ENCODE measurements around the gene LRRC51. TPM values are rescaled to one million over a fixed set of nuclear protein-coding genes. Genes with fewer than 3 reads are reported as not detected.
"Not testable (repeated sequence)": the region's sequence is repeated elsewhere in the genome, so short reads cannot be mapped to it uniquely, and the experiment has no call there.

LRRC51 gene
- total RNA-seq, 1 donor, result 0.63 TPM

GRCh38 chr11:72135891-72136683 lies 55.4 kb downstream of the LRRC51 start:
- H3K27me3 ChIP-seq (ENCODE audit: insufficient read depth, low read length), result no peaks in the 10 kb centered on the region
- peak overlapping the region; percentile 37 for H3K4me3 ChIP-seq (ENCODE audit: low read length)
- peaks cover 90% of the 10 kb centered on the region for H3K4me1 ChIP-seq (ENCODE audit: insufficient read depth, low read length)
- no peaks in the 10 kb centered on the region for H3K9me3 ChIP-seq (ENCODE audit: low read depth, low read length)

GRCh38 chr11:72136684-72137262 lies 56.1 kb downstream of the LRRC51 start:
- Histone ChIP-seq H3K27me3 (ENCODE audit: insufficient read depth, low read length) (no peaks in the 10 kb centered on the region), H3K9me3 (ENCODE audit: low read depth, low read length) (no peaks in the 10 kb centered on the region), H3K4me3 (ENCODE audit: low read length) (peak overlapping the region; percentile 37), H3K4me1 (ENCODE audit: insufficient read depth, low read length) (peaks cover 91% of the 10 kb centered on the region)

DNA sequence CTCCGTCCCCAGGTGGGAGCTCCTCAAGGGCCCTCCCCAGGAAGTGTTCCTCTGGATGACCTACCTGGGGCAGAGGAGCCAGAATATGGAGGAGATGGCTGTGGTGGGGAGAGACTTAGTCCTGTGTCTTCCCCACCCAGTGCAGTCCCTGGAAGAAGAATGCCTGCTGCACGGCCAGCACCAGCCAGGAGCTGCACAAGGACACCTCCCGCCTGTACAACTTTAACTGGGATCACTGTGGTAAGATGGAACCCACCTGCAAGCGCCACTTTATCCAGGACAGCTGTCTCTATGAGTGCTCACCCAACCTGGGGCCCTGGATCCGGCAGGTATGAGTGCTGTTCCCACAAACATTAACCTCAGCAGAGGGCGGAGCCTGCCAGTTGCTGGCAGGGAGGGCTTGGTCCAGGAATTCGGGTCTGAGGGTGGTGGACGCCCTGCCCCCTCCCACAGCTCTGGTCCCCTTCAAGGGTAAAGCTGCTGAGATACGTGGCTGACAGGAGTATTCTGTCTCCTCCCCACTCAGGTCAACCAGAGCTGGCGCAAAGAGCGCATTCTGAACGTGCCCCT lies 58.3 kb downstream of the LRRC51 start:
- no peaks in the 10 kb centered on the region for H3K27me3 ChIP-seq (ENCODE audit: insufficient read depth, low read length)
- H3K9me3 ChIP-seq (ENCODE audit: low read depth, low read length), result no peaks in the 10 kb centered on the region
- no peak overlapping the region for H3K4me3 ChIP-seq (ENCODE audit: low read length)
- peaks cover 79% of the 10 kb centered on the region for H3K4me1 ChIP-seq (ENCODE audit: insufficient read depth, low read length)

GRCh38 chr11:72139500-72139899 lies 58.9 kb downstream of the LRRC51 start:
- Histone ChIP-seq H3K27me3 (ENCODE audit: insufficient read depth, low read length) (no peaks in the 10 kb centered on the region), H3K4me3 (ENCODE audit: low read length) (no peak overlapping the region), H3K9me3 (ENCODE audit: low read depth, low read length) (no peaks in the 10 kb centered on the region), H3K4me1 (ENCODE audit: insufficient read depth, low read length) (peaks cover 81% of the 10 kb centered on the region)

GRCh38 chr11:72140661-72141060 lies 60.0 kb downstream of the LRRC51 start:
- H3K4me1 ChIP-seq (ENCODE audit: insufficient read depth, low read length), result peaks cover 72% of the 10 kb centered on the region
- H3K27me3 ChIP-seq (ENCODE audit: insufficient read depth, low read length), result no peaks in the 10 kb centered on the region
- H3K4me3 ChIP-seq (ENCODE audit: low read length), result no peak overlapping the region
- H3K9me3 ChIP-seq (ENCODE audit: low read depth, low read length), result no peaks in the 10 kb centered on the region

DNA sequence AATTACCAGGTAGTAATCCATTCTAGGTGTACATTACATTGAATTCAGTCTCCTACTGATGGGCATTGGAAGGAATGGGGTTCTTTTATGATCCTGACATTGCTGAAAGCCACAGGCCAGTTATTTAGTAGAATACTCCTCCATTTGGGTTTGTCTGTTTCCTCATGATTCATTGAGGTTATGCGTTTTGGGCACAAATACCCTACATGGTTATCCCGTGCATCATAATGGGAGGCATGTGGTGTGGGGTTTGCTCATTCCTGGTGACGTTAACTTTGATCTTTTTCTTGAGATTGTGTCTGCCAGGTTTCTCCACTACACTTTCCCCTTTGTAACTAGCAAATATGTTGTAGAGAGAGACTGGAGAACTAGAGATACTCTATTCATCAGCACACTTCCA lies 60.4 kb downstream of the LRRC51 start:
- Histone ChIP-seq H3K27me3 (ENCODE audit: insufficient read depth, low read length) (no peaks in the 10 kb centered on the region), H3K4me1 (ENCODE audit: insufficient read depth, low read length) (peaks cover 67% of the 10 kb centered on the region), H3K9me3 (ENCODE audit: low read depth, low read length) (no peaks in the 10 kb centered on the region), H3K4me3 (ENCODE audit: low read length) (no peak overlapping the region)

GRCh38 chr11:72142086-72142485 lies 61.4 kb downstream of the LRRC51 start:
- H3K9me3 ChIP-seq (ENCODE audit: low read depth, low read length); H3K27me3 ChIP-seq (ENCODE audit: insufficient read depth, low read length): not testable (repeated sequence)

DNA sequence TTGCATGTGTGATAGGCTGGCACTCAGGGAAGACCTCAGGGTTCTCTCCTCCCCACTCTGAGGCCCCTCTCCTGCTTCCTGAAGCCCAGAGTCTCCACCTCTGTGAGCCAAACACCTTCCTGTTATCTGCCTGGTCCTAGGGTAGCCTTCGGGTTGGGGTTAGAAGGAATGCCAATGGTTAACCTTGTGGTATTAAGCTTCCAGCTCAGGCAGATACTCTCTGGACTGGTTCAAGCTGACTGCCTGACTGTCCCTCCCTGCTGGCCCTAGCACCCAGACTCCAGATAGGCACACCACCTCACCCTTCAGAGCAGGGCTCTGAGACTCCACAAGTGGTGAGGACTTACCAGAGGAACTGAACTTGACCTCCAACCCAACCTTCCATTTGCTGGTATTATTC lies 61.9 kb downstream of the LRRC51 start:
- H3K4me3 ChIP-seq (ENCODE audit: low read length); H3K9me3 ChIP-seq (ENCODE audit: low read depth, low read length); H3K27me3 ChIP-seq (ENCODE audit: insufficient read depth, low read length): not testable (repeated sequence)
- H3K4me1 ChIP-seq (ENCODE audit: insufficient read depth, low read length), result peaks cover 54% of the 10 kb centered on the region

More at GRCh38 chr11:72142086-72142485, 61.4 kb downstream of the LRRC51 start:
- peaks cover 59% of the 10 kb centered on the region for H3K4me1 ChIP-seq (ENCODE audit: insufficient read depth, low read length)
- H3K4me3 ChIP-seq (ENCODE audit: low read length), result not testable (repeated sequence)

DNA sequence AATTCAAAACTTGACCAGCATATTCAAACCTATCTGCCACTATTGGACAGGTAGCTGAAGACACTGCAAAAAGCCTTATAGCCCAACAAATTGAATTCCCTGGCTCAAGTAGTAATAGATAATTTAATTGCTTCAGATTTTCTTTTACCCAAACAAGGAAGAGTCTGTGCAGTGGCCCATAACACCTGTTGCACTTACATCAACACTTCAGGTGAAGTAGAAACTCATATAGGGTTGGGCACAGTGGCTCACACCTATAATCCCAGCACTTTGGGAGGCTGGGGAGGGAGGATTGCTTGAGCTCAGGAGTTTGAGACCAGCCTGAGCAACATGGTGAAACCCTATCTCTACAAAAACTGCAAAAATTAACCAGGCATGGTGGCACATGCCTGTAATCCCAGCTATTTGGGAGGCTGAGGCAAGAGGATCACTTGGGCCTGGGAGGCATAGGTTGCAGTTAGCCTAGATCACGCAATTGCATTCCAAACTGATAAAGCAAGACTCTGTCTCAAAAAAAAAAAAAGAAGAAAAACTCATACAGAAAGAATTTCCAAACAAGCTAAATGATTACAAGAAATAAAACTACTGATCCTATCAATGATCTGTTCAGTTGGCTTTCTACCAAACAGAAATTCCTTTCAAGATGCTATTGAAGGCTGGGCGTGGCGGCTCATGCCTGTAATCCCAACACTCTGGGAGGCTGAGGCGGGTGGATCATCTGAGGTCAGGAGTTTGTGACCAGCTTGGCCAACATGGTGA lies 64.3 kb downstream of the LRRC51 start:
- H3K27me3 ChIP-seq (ENCODE audit: insufficient read depth, low read length), result no peaks in the 10 kb centered on the region
- no peak overlapping the region for H3K4me3 ChIP-seq (ENCODE audit: low read length)
- no peaks in the 10 kb centered on the region for H3K9me3 ChIP-seq (ENCODE audit: low read depth, low read length)
- H3K4me1 ChIP-seq (ENCODE audit: insufficient read depth, low read length), result peaks cover 30% of the 10 kb centered on the region

Other genes with a start within 250 kb of the LRRC51 start
- not detected for gene DEFB108B, start 247.7 kb upstream of the LRRC51 start, total RNA-seq
- gene DEFB131B, start 202.4 kb upstream of the LRRC51 start, total RNA-seq, result not detected
- 10.3 TPM for gene XNDC1N, start 152.3 kb upstream of the LRRC51 start, total RNA-seq
- gene RNF121, start 151.8 kb upstream of the LRRC51 start, total RNA-seq, result 3.0 TPM
- gene IL18BP, start 81.9 kb upstream of the LRRC51 start, total RNA-seq, result 9.6 TPM
- gene NUMA1, start 308 bp upstream of the LRRC51 start, total RNA-seq, result 125 TPM
- gene LAMTOR1, start 22.4 kb downstream of the LRRC51 start, total RNA-seq, result 88.5 TPM
- not detected for gene TOMT, start 25.1 kb downstream of the LRRC51 start, total RNA-seq
- gene ANAPC15, start 31.8 kb downstream of the LRRC51 start, total RNA-seq, result 30.2 TPM
- 1.3 TPM for gene FOLR3, start 54.9 kb downstream of the LRRC51 start, total RNA-seq
- gene FOLR1, start 111.3 kb downstream of the LRRC51 start, total RNA-seq, result not detected
- 3.3 TPM for gene FOLR2, start 135.9 kb downstream of the LRRC51 start, total RNA-seq
- gene INPPL1, start 143.9 kb downstream of the LRRC51 start, total RNA-seq, result 49.2 TPM
- gene PHOX2A, start 163.3 kb downstream of the LRRC51 start, total RNA-seq, result not detected

All from mononuclear cell (primary cell).